GM19240 (cell line): Measurements from ENCODE around the gene MTO1.
"Not testable (repeated sequence)": the region's sequence is repeated elsewhere in the genome, so short reads cannot be mapped to it uniquely, and the experiment has no call there.

Experiments
- DNase-seq: peaks from one replicate; pipeline ENCODE4 v3.0.0; 2011; ENCODE audit warnings: low spot score; ENCODE audit not compliant: insufficient read length

The MTO1 gene

GRCh38 chr6:73525546-73526330 is 64.2 kb downstream of the MTO1 start:
- no peak for DNase-seq

- DNase-seq = no peak
Observed at GRCh38 chr6:73528897-73529296, 67.4 kb downstream of the MTO1 start.

GRCh38 chr6:73532293-73532692 is 70.8 kb downstream of the MTO1 start:
- no peak for DNase-seq

GRCh38 chr6:73534628-73535027 is 73.1 kb downstream of the MTO1 start:
- no peak for DNase-seq

DNA sequence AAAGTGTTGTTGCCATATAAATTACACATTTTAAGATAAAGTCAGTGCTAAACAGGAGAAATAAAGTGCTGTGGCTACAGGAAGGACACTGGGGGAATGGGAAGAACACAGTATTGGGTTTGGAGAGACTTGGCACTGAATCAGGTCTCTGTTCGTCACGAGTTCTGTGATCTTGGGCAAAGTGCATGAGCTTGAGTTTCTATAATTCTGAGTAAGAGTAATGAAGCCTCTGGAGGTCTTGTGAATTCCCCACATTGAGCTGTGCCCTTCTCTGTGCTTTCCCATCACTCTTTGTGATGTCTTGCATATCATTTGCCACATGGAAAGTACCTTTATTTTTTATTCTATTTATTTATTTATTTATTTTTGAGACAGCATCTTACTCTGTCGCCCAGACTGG is 76.1 kb downstream of the MTO1 start:
- DNase-seq = no peak

DNA sequence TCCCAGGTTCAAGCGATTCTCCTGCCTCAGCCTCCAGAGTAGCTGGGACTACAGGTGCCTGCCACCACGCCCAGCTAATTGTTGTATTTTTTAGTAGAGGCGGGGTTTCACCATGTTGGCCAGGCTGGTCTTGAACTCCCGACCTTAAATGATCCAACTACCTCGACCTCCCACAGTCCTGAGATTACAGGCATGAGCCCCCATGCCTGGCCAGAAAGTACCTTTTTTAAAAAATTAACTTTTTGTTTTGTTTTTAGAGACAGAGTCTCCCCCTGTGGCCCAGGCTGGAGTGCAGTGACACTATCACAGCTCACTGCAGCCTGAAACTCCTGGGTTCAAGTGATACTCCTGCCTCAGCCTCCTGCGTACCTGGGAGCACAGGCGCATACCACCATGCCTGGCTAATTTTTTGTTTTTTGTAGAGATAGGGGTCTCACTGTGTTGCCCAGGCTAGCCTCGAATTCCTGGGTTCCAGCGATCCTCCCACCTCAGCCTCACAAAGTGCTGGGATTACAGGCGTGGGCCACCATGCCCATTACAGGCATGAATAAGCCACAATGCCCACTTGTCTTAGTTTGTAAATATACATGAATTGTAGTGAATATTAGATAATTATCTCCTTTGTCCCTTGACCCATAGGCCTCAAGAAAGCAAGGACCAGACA is 76.7 kb downstream of the MTO1 start:
- DNase-seq = no peak

DNA sequence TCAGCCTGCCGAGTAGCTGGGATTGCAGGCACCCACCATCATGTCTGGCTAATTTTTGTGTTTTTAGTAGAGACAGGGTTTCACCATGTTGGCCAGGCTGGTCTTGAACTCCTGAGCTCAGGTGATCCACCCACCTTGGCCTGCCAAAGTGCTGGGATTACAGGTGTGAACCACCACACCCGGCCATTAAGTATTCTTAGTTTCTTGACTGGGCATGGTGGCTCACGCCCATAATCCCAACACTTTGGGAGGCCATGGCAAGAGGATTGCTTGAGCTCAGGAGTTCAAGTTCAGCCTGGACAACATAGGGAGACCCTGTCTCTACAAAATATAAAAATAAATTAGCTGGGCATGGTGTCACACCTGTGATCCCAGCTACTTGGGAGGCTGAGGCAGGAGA is 80.9 kb downstream of the MTO1 start:
- not testable (repeated sequence) for DNase-seq

- no peak for DNase-seq
Observed at GRCh38 chr6:73542891-73543290, 81.4 kb downstream of the MTO1 start.

GRCh38 chr6:73547036-73547435 is 85.5 kb downstream of the MTO1 start:
- DNase-seq = no peak

DNA sequence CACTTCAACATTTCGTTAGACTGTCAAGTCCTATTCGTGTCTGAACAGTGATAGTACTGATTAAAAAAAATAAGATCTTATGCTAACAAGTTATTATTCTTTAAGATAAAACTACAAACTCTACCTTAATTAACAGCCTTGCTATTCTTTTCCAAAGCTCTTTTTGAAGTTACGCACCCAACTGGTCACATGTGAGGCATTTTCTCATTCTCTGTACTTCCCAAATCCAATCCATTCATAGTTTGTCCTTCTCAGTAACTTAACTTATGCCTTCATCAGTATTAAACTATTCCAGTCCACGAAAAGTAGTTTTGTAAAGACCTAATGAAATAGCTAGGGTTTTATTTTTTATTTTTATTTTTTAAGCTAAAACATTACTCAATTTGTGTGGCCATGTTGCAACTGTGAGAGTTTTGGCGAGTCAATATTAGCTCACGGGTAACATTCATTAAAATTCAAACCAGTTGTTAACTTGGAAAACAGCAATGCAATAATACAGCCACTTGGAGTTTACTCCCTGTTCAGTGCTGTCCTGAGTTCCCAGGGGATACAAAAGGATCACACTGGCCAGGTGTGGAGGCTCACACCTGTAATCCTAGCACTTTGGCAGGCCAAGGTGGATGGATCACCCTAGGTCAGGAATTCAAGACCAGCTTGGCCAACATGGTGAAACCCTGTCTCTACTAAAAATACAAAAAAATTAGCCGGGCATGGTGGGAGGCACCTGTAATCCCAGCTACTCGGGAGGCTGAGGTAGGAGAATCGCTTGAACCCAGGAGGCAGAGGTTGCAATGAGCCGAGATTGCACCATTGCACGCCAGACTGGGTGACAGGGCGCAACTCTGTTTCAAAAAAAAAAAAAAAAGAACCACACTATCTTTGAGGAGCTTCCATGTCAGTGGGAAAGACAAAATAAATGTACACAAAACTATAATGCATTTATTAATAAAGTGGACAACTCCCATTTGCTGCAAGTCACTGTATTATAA is 87.2 kb downstream of the MTO1 start:
- DNase-seq = no peak

DNA sequence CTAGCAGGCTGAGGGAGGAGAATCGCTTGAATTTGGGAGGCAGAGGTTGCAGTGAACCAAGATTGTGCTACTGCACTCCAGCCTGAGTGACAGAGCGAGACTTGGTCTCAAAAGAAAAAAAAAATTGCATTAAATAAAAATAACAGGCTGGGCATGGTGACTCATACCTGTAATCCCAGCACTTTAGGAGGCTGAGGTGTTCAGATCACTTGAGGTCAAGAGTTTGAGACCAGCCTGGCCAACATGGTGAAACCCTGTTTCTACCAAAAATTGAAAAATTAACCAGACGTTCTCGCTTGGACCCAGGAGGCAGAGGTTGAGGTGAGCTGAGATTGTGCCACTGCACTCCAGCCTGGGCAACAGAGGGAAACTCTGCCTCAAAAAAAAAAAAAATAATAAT is 89.6 kb downstream of the MTO1 start:
- DNase-seq = not testable (repeated sequence)

GRCh38 chr6:73555380-73555949 is 93.9 kb downstream of the MTO1 start:
- DNase-seq = not testable (repeated sequence)

GRCh38 chr6:73556836-73557235 is 95.3 kb downstream of the MTO1 start:
- DNase-seq = no peak
